Measurements from ENCODE around the gene ZNF366.

Gene ZNF366, protein sequence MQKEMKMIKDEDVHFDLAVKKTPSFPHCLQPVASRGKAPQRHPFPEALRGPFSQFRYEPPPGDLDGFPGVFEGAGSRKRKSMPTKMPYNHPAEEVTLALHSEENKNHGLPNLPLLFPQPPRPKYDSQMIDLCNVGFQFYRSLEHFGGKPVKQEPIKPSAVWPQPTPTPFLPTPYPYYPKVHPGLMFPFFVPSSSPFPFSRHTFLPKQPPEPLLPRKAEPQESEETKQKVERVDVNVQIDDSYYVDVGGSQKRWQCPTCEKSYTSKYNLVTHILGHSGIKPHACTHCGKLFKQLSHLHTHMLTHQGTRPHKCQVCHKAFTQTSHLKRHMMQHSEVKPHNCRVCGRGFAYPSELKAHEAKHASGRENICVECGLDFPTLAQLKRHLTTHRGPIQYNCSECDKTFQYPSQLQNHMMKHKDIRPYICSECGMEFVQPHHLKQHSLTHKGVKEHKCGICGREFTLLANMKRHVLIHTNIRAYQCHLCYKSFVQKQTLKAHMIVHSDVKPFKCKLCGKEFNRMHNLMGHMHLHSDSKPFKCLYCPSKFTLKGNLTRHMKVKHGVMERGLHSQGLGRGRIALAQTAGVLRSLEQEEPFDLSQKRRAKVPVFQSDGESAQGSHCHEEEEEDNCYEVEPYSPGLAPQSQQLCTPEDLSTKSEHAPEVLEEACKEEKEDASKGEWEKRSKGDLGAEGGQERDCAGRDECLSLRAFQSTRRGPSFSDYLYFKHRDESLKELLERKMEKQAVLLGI

GRCh38 chr5:72507231-72507906 is at the start of gene ZNF366:
TSS of gene ZNF366 (minus strand) at chr5:72507410. CDS start at chr5:72461496, 45,914 bp downstream.
- no peak for DNase-seq (ENCODE audit: low read depth in 2 of 2, low spot score in 1 of 2)

DNA sequence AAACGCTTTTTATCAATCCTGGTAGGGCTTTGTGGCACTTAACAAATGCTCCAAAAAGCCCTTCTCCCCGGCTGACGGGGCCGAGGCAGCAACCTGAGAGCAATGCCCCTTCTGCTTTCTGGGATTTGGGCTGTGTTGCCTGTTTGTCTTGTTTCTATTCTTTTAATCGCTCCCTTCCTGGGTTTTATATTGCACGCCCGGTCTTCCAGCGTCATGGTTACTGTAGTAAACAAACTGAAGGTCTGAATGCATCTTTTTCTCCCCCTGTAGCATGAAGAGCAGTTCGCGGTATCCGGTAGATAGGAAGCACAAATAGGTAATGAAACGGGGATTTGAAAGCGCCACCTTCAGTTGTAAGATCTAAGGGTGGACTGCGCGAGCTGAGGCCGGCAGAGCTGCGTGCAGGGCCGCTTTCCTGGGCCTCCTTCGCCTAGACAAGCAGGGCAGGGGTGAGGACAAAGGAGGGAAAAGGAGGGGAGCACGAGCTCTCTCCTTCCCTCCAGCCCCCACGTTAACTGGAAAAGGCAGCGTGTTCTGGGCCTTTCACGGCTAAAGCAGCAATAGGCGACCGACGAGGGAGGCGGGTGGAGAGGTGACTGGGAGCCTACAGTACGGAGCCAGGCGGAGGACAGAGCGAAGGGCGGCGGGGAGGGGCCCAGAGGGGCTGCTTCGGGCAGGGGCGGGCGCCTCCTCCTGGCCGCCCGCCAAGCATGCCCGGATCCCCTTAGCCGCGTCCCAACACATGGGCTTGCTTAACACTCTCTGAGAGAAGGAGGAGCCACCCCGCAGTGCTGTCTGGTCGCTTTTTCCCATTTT is 49.3 kb upstream of the ZNF366 start:
- DNase-seq (ENCODE audit: low read depth in 2 of 2, low spot score in 1 of 2) = no peak

DNA sequence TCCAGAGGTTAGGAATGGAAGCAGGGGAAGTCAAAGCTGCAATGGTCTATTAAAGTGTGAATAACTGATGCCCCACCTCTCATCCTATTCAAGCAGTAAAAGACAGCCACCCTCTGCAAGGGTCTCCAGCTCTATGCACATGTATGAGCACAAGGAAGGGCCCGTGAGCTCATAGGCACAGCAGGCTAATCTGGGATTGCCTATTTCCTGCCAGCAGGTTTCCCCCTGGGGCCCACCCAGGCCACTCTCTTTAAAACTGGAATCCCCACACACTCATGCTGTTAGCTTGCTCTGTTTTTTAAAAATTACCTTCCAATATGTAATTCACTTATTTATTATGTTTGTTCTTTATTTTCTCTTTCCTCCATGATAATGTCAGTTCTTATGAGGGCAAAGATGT is 48.7 kb upstream of the ZNF366 start:
- DNase-seq (ENCODE audit: low read depth in 2 of 2, low spot score in 1 of 2) = no peak

- DNase-seq (ENCODE audit: low read depth in 2 of 2, low spot score in 1 of 2) = no peak
These were observed 47.7 kb upstream of the ZNF366 start for GRCh38 chr5:72554897-72555296.

- DNase-seq (ENCODE audit: low read depth in 2 of 2, low spot score in 1 of 2) = no peak
These were observed 44.9 kb upstream of the ZNF366 start for GRCh38 chr5:72552041-72552557.

- no peak for DNase-seq (ENCODE audit: low read depth in 2 of 2, low spot score in 1 of 2)
These were observed 43.4 kb upstream of the ZNF366 start for GRCh38 chr5:72550595-72550994.

DNA sequence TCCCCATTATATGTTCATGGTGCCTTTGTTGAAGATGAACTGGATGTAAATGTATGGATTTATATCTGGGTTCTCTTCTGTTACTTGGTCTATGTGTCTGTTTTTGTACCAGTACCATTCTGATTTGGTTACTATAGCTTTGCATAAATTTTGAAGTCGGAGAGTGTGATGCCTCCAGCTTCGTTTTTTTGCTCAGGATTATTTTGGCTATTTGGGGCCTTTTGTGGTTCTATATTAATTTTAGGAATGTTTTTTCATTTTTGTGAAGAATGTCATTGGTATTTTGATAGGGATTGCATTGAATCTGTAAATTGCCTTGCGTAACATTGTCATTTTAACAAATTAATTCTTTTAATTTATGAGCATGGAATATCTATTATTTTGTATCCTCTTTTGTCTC is 36.6 kb upstream of the ZNF366 start:
- DNase-seq (ENCODE audit: low read depth in 2 of 2, low spot score in 1 of 2) = no peak

DNA sequence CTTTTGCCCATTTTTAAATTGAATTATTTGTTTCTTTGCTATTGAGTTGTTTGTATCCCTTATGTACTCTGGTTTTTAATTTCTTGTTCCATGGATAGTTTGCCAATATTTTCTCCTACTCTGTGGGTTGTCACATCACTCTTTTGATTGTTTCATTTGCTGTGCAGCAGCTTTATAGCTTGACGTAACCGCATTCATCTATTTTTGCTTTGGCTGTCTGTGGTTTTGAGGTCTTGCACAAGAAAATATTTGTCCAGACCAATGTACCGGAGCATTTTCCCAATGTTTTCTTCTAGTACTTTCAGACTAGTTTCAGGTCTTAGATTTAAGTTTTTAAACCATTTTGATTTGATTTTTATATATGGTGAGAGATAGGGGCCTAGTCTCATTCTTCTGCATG is 36.2 kb upstream of the ZNF366 start:
- no peak for DNase-seq (ENCODE audit: low read depth in 2 of 2, low spot score in 1 of 2)

GRCh38 chr5:72542695-72543094 is 35.5 kb upstream of the ZNF366 start:
- DNase-seq (ENCODE audit: low read depth in 2 of 2, low spot score in 1 of 2) = no peak

- DNase-seq (ENCODE audit: low read depth in 2 of 2, low spot score in 1 of 2) = no peak
These were observed 34.5 kb upstream of the ZNF366 start for GRCh38 chr5:72541501-72542225.

- no peak for DNase-seq (ENCODE audit: low read depth in 2 of 2, low spot score in 1 of 2)
These were observed 33.7 kb upstream of the ZNF366 start for GRCh38 chr5:72540759-72541438.

DNA sequence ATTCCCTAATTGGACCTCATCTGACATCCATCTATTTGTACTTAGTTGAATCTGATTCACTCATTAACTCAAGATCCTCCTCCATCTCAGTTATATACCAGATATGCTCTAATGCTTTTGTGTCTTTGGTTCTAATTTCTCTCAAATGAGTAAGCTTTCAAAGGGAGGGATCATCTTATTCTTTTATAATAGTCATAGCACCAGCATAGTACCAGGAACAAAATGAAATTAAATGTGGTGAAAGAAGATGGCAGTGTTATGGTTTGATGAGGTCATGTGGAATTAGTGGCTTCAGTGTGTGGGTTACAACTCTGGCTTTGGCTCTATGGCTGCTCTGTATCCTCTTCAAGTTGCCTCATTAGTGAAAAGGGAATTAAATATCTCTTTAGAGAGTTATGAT is 32.5 kb upstream of the ZNF366 start:
- no peak for DNase-seq (ENCODE audit: low read depth in 2 of 2, low spot score in 1 of 2)

- DNase-seq (ENCODE audit: low read depth in 2 of 2, low spot score in 1 of 2) = no peak
These were observed 31.8 kb upstream of the ZNF366 start for GRCh38 chr5:72539038-72539437.

- DNase-seq (ENCODE audit: low read depth in 2 of 2, low spot score in 1 of 2) = no peak
These were observed 30.0 kb upstream of the ZNF366 start for GRCh38 chr5:72537166-72537565.

GRCh38 chr5:72531496-72532190 is 24.4 kb upstream of the ZNF366 start:
- DNase-seq (ENCODE audit: low read depth in 2 of 2, low spot score in 1 of 2) = no peak

DNA sequence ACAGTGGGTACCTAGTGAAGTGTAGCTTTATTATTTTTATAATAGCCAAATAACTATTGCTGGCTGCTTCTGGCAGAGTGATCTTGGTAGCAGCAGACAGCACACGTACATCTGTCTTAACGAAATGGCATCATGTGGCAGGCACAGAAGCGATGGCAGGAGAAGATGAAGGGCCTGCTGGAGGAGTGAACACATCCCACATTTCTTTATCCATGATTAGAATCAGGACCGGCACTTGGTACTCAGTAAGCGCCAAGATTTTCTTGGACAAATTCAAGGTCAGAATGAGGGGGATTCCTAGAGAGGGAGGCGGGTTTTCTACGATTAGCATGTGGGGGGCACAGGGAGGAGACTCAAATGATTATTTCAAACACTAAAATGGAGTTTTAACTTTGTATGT is 23.0 kb upstream of the ZNF366 start:
- no peak for DNase-seq (ENCODE audit: low read depth in 2 of 2, low spot score in 1 of 2)

GRCh38 chr5:72529383-72529782 is 22.2 kb upstream of the ZNF366 start:
- no peak for DNase-seq (ENCODE audit: low read depth in 2 of 2, low spot score in 1 of 2)

DNA sequence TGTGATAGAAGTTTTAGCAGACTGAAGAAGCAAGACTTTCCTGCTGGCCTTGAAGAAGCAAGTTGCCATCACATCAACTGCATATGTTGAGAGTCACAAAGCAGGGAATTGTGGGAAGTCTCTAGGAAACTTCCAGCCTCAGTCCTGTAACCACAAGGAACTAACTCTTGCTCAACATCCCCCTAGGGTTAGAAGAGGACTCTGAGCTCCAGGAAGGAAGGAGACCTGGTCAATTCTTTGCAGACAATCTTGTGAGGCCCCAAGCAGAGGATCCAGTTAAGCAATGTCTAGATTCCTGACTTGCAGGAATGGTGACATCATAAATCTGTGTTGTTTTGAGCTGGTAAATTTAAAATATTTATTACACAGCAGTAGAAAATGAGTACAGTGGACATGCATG is 18.6 kb upstream of the ZNF366 start:
- DNase-seq (ENCODE audit: low read depth in 2 of 2, low spot score in 1 of 2) = no peak

GRCh38 chr5:72523960-72524582 is 16.9 kb upstream of the ZNF366 start:
- no peak for DNase-seq (ENCODE audit: low read depth in 2 of 2, low spot score in 1 of 2)

Data from stimulated activated CD8-positive, alpha-beta memory T cell treated with anti-CD3 and anti-CD28 coated beads, Interleukin-4, amount 100 ng/mL, for 4 hours (primary cell).